ENCODE results near the gene GALNT16. TPM values are rescaled to one million over a fixed set of nuclear protein-coding genes. Genes with fewer than 3 reads are reported as not detected.
A peak's percentile ranks its signal among the peaks of the same experiment; 100 is the strongest.

GALNT16 gene
- total RNA-seq, 2 experiments from 2014 or later, result not detected

DNA sequence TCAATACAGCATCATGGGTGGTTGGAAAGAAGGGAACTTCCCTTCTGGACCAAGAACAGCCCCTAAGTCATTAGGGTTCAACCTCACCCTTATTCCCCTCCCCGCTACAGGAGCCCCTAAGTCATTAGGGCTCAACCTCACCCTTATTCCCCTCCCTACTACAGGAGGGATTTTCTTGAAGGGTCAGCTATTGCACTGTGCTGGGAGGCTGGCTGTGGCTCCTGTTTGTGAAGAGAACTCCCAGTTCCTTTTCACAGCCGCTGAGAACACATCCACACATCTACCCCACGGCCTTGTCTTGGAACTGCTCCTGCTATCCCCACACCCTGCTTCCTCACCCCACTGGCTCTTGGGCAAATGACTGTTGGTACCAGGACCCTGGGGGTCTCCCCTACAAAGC lies 93.2 kb downstream of the GALNT16 start:
- intact Hi-C loops (cut with DNase I, micrococcal nuclease), result no loop called here
- H3K27ac ChIP-seq (ENCODE audit: low read depth in 1 of 2, low read length in 2 of 2), result no peak overlapping the region
- no peaks in the 10 kb centered on the region for H3K27me3 Mint-ChIP-seq
- no peak for DNase-seq
- no peaks in the 10 kb centered on the region for H3K36me3 Mint-ChIP-seq (ENCODE audit: low read depth)
- TF ChIP-seq, protein P1, sequence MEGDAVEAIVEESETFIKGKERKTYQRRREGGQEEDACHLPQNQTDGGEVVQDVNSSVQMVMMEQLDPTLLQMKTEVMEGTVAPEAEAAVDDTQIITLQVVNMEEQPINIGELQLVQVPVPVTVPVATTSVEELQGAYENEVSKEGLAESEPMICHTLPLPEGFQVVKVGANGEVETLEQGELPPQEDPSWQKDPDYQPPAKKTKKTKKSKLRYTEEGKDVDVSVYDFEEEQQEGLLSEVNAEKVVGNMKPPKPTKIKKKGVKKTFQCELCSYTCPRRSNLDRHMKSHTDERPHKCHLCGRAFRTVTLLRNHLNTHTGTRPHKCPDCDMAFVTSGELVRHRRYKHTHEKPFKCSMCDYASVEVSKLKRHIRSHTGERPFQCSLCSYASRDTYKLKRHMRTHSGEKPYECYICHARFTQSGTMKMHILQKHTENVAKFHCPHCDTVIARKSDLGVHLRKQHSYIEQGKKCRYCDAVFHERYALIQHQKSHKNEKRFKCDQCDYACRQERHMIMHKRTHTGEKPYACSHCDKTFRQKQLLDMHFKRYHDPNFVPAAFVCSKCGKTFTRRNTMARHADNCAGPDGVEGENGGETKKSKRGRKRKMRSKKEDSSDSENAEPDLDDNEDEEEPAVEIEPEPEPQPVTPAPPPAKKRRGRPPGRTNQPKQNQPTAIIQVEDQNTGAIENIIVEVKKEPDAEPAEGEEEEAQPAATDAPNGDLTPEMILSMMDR (IDR thresholded peaks at IDR 0.05), result no peak
- CTCF ChIA-PET, result no interaction called here
- H3K36me3 ChIP-seq (ENCODE audit: insufficient read depth, low read length), result no peaks in the 10 kb centered on the region
- H3K9me3 Mint-ChIP-seq, result no peaks in the 10 kb centered on the region
- H3K27me3 ChIP-seq (ENCODE audit: control insufficient read depth in 1 of 2, insufficient read depth in 2 of 2, low read length in 2 of 2), result no peaks in the 10 kb centered on the region
- no peak overlapping the region for H3K4me3 Mint-ChIP-seq
- peaks cover 9% of the 10 kb centered on the region for H3K4me1 Mint-ChIP-seq (ENCODE audit: low read depth)
- POLR2A ChIA-PET, result no interaction called here
- no peak overlapping the region for H3K4me3 ChIP-seq (ENCODE audit: low read length)
- H3K4me1 ChIP-seq (ENCODE audit: insufficient read depth, low read length), result peaks cover 17% of the 10 kb centered on the region
- H3K9me3 ChIP-seq (ENCODE audit: control insufficient read depth in 1 of 2, insufficient read depth in 1 of 2, low read length in 2 of 2), result no peaks in the 10 kb centered on the region
- H3K27ac Mint-ChIP-seq, result no peak overlapping the region
- ATAC-seq (ENCODE audit: poor library complexity), result no peak

DNA sequence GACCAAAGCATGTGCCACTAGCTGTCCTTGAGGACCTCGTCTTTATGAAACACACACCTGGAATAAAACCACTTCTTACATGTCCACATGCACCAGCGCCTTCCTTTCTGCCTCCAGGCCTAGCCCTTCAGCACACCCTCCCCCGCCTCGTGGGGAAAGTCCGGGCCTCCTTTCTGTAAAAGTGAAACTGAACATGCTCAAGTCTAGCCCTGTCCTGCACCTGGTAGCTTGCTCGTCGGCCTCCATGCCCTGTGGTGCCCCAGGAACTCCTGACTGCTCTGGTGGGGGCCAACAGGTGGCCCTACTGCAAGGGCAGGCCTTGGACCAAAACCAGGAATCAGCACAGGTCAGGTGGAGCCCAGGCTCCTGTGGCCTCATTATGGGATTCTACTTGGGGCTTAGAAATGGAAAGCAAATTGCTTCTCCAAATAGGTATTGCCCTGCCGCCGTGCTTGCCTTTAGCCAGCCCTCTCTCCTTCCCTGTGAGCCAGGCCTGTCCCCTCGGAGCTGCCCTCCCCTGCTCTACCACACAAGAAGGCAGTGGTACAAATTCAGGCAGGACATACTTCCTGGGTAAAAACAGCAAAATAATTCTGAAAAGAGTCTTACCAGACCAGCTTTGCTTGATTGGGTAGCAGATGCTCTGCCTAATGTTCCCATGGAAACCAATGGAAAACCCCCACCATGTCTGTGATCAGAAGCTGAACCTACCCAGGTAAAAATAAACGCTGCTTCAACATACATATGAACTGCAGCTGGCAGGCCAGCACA lies 94.6 kb downstream of the GALNT16 start:
- H3K27me3 Mint-ChIP-seq, result no peaks in the 10 kb centered on the region
- ChIA-PET POLR2A (interaction anchor here (0.7 to 1.3 kb wide), 2 partner anchors 29 to 44 kb away, joined by 3 to 5 read pairs; partner anchors contain the start of genes ERH and SLC39A9), CTCF (no interaction called here)
- H3K9me3 Mint-ChIP-seq, result no peaks in the 10 kb centered on the region
- DNase-seq (peak in 13 of 14 experiments; percentile 24 to 78 (median 41)), ATAC-seq (ENCODE audit: poor library complexity) (peak; percentile 71)
- peak overlapping the region; percentile 59 for H3K4me3 Mint-ChIP-seq
- H3K9me3 ChIP-seq (ENCODE audit: control insufficient read depth in 1 of 2, insufficient read depth in 1 of 2, low read length in 2 of 2), result no peaks in the 10 kb centered on the region
- intact Hi-C loops (cut with DNase I, micrococcal nuclease), result no loop called here
- peak overlapping the region; percentile 35 for H3K4me3 ChIP-seq (ENCODE audit: low read length)
- no peaks in the 10 kb centered on the region for H3K36me3 Mint-ChIP-seq (ENCODE audit: low read depth)
- H3K4me1 ChIP-seq (ENCODE audit: insufficient read depth, low read length), result peaks cover 17% of the 10 kb centered on the region
- peaks cover 9% of the 10 kb centered on the region for H3K4me1 Mint-ChIP-seq (ENCODE audit: low read depth)
- H3K27ac Mint-ChIP-seq, result peak overlapping the region; percentile 41
- H3K27ac ChIP-seq (ENCODE audit: low read depth in 1 of 2, low read length in 2 of 2), result peak overlapping the region in 1 of 2 donors; percentile 63
- TF ChIP-seq, protein P1 (IDR thresholded peaks at IDR 0.05), result no peak
- no peaks in the 10 kb centered on the region for H3K36me3 ChIP-seq (ENCODE audit: insufficient read depth, low read length)
- no peaks in the 10 kb centered on the region for H3K27me3 ChIP-seq (ENCODE audit: control insufficient read depth in 1 of 2, insufficient read depth in 2 of 2, low read length in 2 of 2)

DNA sequence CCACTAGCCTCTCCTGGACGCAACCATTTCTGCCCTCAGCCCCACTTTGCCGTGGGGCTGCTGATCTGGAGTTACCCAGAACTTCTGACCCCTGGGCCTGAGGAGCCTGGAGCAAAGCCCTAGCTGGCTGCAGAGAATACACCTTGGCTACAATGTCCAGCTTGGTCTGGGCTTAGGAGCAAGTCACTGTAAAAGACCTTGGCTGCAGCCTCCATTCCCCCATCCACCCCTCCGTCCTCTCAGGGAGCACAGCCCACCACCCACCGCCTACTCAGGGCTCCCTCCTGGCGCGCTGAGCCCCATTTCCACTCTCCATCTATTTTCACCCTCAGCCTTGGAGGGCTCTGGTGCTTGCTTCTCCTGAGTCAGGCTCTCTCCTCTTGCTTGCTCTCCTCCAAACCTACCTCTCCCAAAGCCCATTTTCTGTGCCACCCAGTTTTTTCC lies 95.2 kb downstream of the GALNT16 start:
- POLR2A ChIA-PET, result interaction anchor here (0.7 to 1.3 kb wide), 2 partner anchors 29 to 43 kb away, joined by 3 to 5 read pairs; partner anchors contain the start of genes ERH and SLC39A9
- ATAC-seq (ENCODE audit: poor library complexity) (no peak), DNase-seq (no peak)
- Histone ChIP-seq H3K27ac (ENCODE audit: low read depth in 1 of 2, low read length in 2 of 2) (no peak overlapping the region), H3K36me3 (ENCODE audit: insufficient read depth, low read length) (no peaks in the 10 kb centered on the region), H3K27me3 (ENCODE audit: control insufficient read depth in 1 of 2, insufficient read depth in 2 of 2, low read length in 2 of 2) (no peaks in the 10 kb centered on the region), H3K4me1 (ENCODE audit: insufficient read depth, low read length) (peaks cover 17% of the 10 kb centered on the region), H3K9me3 (ENCODE audit: control insufficient read depth in 1 of 2, insufficient read depth in 1 of 2, low read length in 2 of 2) (no peaks in the 10 kb centered on the region), H3K4me3 (ENCODE audit: low read length) (no peak overlapping the region)
- Mint-ChIP-seq H3K4me1 (ENCODE audit: low read depth) (peaks cover 9% of the 10 kb centered on the region), H3K27ac (no peak overlapping the region), H3K9me3 (no peaks in the 10 kb centered on the region), H3K36me3 (ENCODE audit: low read depth) (no peaks in the 10 kb centered on the region), H3K27me3 (no peaks in the 10 kb centered on the region), H3K4me3 (no peak overlapping the region)
- intact Hi-C loops (cut with DNase I, micrococcal nuclease), result no loop called here
- CTCF ChIA-PET, result no interaction called here
- TF ChIP-seq, protein P1 (IDR thresholded peaks at IDR 0.05), result no peak

Data from CD4-positive, alpha-beta T cell (primary cell).